GM19395 (cell line): ENCODE measurements around the gene CRACR2B.

Experiments
- ATAC-seq: cut with Tn5 transposase; IDR thresholded peaks from one replicate; pipeline ENCODE4 v1.9.1; 2021; ENCODE audit warnings: mild to moderate bottlenecking, moderate library complexity; ENCODE audit not compliant: unreplicated experiment

The CRACR2B gene

DNA sequence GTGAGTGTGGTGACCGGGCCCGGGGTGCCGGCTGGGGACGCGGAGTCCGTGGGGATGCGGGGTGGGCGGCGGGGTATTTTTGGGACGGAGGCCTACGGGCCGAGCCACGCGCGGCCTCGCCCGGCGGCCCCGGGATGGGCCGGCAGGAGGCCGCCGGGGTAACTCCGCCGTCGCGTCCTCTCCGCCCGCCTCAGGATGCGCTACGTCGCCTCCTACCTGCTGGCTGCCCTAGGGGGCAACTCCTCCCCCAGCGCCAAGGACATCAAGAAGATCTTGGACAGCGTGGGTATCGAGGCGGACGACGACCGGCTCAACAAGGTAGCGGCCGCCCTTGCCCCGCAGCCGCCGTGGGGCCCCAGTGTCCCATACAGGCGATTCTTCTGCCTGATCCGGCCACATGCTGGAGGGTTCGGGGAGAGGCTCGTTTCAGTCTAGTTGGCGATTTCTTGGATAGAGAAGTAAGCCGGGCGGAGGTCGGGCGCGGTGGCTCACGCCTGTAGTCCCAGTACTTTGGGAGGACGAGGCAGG lies 17.6 kb upstream of the CRACR2B start:
- ATAC-seq: peak; percentile 4

DNA sequence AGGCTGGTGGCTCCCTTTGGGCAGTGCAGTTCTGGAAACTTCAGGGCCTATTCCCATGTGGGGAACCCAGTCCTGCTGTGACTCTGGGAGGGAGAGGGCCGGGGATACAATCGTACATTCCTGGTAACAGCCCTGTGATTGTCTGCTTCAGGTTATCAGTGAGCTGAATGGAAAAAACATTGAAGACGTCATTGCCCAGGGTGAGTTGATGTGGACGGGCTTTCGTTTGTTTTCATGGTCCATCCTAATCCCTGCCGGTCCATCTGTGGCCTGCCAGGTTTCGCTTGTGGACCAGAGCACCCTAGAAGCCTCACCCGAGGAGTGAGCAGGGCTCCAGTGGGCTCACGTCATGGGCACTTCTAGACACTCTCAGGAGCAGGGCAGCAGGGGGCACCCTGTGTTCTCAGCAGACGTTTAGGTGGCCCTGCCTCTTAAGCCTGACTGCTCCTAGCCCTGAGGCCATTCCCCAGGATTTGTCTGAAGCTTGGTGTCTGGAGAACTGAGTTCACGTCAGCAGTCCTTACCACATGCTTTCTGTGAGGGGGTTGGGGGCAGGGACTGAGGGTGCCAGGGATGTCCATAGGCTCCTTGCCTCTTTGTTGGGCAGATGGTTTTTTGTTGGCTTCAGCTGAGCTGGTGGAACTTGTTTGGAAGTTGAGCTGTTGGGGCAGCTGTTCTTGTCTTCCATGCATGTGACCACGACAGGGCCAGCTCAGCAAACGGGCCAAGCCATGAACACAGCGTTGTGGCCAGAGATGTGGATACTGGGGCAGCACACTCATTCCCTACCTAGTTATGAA lies 16.1 kb upstream of the CRACR2B start:
- no peak for ATAC-seq

DNA sequence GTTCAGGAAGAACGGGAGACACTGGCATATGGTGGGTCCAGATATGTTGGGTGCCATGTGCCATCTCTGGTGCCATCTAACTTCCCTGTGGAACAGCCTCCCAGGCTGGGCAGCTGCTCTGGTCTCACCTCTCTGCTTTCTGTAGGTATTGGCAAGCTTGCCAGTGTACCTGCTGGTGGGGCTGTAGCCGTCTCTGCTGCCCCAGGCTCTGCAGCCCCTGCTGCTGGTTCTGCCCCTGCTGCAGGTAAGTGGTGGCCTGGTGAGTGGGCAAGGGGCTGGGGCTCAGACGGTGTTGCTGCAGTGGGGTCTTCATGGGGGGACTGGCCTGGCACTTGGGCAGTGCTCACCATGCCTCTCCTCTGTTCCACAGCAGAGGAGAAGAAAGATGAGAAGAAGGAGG lies 15.3 kb upstream of the CRACR2B start:
- ATAC-seq: no peak

DNA sequence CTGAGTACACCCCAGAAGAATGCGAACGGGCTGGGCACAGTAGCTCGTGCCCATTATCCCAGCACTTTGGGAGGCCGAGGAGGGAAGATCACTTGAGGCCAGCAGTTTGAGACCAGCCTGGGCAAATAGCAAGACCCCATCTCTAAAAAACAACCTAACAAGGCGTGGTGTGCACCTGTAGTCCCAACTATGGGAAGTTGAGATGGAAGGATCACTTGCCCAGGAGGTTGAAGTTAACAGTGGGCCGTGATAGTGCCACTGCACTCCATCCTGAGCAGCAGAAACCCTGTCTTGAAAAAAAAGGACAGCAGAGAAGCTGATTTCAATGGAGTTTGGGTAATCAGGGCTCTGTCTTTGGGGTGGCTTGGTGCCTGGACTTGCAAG lies 14.7 kb upstream of the CRACR2B start:
- no peak for ATAC-seq

DNA sequence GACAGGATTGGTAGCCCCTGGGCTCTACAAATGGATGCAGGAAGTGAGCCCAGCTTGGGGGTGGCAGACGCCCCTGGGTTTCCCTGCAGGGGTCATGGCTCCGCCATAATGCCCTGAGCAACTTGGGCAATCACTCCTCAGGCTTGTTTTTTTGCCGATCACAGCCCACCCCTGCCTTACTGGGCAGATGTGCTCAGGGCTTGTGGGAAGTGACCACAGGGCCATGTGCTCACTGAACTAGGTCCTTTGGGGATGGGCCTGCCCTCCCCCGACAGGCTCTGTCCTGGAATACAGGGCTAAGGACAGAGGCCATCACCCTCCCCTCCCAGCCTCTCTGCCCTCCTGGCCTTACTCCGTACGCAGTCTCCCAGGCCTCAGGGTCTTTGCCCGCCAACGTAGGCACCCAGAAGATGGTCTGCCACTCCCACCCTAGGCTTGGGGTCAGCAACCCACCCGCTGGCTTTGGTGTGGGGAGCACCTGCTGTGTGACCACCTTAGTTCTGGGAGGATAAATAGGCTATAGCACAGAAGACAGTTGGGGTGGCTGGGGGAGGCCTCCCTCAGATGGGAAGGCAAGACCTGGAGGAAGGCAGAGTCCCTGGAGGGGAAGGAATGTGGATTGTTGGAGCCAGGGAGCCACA lies 14.1 kb upstream of the CRACR2B start:
- ATAC-seq: no peak

DNA sequence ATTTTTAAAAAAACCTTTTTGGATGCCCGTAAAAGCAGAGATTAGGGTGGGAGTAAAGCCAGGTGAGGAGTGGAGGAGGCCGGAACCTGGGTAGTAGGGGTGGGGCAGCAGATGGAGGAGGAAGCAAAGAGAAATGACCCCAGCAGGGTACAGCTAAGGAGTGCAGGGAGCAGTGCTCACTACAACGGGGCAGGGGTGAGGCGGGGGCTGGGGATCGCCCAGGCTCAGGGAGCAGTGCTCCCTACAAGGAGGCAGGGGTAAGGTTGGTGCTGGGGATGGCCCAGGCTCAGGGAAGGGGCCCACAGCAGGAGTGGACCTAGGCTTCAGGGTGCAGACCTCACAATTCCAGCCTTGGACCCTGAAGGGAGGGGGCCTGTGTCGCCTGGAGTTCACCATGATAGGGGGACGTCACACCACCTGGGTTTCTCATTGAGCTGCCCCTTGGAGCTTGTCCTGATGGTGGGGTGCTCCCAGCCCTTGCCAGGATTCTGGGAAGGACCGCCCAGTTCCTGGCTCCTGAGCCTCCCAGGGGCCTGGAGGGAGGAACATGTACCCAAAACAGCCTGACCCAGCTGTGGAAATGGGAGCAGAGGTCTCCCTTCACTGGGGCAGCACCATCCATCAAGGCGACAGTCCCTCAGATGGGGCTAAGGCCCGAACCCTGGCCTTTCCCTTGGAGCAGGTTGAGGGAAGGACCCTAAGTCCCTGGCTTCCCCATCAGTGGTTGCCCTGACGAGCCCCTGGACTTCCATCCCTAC lies 11.9 kb upstream of the CRACR2B start:
- no peak for ATAC-seq

DNA sequence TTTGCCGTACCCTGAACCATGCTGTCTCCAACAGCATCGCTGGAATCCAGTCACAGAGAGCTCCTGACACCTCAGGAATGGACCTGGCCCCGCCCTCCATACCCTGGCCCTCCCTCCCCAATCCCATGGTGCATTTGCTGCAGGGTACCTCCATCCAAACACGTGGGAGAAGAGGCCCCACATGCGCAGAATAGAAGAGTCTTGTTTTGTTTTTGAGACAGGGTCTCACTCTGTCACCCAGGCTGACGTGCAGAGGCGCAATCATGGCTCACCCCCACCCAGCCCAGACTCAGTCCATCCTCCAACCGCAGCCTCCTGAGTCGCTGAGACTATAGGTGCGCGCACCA lies 11.3 kb upstream of the CRACR2B start:
- ATAC-seq: no peak

DNA sequence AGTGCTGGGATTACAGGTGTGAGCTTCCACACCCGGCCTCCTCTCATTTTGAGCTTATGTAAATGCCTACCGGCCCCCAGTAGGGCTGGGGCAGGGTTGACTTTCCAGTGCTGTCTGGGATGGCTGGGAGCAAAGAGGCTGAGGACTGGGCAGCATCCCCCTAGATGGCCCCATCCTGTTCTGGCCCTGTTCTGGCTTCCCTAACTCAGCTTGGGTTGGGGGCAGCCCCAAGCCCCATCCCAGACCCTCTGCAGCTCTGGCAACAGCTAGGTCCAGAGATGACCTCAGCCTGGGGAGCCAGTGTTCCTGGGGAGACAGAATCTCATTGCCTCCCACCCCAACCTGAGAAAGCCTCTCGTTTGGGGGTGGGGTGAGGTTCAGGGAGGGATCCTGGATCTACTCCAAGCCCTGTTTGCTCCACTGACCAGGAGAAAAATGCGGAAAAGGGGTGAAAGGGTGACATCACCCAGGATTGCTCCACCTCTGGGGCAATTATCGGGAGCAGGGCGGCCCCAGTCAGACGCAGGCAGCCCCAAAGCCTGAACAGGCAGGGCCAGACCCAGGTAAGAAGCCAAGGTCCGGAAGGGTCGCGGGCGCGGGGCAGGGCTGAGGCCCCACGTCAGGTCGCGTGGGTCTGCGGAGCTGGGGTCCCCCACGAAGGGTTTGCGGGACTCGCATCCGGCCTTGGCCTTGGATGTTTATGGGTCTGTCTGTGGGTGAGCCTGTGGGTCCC lies 9.2 kb upstream of the CRACR2B start, which contains the start of gene PNPLA2:
TSS of gene PNPLA2 (plus strand) at position 519 of the 733 bp plus-strand sequence. CDS start 805 bp downstream, outside the sequence.
- ATAC-seq: no peak

DNA sequence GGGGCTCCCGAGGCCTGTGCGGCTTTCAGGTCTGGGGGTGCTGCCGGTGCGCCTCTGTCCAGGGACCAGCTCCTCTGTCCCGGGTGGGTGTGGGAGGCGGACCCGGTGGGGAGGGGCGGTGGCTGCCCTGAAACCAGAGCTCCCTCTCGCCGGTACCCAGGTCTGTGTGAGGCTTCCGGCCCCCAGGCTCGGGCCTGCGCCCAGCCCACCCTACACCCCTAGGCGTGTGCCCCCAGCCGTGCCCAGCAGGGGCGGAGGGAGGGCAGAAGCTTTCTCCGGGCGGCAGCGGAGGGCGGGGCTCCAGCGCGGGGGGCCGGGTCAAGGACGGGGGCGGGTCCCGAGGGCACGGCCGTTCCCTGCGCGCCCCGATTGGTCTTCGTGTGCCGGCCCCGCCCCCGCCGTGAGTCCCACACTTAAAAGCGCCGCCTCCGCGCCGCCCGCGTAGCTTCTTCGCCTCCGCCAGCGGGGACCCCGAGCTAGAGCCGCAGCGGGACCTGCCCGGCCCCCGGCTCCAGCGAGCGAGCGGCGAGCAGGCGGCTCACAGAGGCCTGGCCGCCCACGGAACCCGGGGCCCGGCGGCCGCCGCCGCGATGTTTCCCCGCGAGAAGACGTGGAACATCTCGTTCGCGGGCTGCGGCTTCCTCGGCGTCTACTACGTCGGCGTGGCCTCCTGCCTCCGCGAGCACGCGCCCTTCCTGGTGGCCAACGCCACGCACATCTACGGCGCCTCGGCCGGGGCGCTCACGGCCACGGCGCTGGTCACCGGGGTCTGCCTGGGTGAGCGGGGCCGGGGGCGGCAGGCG lies 8.4 kb upstream of the CRACR2B start:
- ATAC-seq: peak; percentile 68

DNA sequence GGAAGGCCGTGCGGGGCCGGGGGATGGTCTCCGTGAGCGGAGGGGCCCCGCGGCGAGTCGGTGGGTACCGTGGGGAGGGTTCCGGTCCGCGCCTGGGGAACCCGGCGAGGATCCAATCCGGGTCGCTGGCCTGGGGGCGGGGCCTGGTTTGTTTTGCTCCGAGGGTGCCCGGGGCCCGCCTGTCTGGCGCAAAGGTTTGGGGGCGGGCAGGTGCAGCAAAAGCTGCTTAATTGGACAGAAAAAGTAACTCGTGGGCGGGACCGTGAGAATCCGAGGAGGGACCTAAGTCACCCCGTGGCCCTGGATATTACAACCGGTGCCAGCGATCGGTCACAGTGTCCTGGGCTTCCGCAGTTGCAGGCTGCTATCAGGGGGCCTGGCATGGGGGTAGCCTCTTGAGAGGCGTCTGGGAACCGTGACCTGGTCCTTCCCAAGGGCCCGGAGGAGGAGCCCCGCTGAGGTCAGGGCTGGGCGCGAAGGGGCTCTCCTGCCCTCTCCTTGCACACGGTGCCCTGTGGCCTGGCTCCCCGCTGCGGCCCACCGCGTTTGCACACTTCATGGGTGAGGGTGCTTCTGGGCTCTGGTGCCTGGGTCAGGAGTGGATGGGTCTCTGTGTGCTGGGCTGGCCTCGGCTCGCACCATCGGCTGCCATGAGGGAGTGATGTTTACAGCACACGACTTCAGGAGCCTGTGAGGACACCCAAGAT lies 7.6 kb upstream of the CRACR2B start:
- peak; percentile 71 for ATAC-seq

DNA sequence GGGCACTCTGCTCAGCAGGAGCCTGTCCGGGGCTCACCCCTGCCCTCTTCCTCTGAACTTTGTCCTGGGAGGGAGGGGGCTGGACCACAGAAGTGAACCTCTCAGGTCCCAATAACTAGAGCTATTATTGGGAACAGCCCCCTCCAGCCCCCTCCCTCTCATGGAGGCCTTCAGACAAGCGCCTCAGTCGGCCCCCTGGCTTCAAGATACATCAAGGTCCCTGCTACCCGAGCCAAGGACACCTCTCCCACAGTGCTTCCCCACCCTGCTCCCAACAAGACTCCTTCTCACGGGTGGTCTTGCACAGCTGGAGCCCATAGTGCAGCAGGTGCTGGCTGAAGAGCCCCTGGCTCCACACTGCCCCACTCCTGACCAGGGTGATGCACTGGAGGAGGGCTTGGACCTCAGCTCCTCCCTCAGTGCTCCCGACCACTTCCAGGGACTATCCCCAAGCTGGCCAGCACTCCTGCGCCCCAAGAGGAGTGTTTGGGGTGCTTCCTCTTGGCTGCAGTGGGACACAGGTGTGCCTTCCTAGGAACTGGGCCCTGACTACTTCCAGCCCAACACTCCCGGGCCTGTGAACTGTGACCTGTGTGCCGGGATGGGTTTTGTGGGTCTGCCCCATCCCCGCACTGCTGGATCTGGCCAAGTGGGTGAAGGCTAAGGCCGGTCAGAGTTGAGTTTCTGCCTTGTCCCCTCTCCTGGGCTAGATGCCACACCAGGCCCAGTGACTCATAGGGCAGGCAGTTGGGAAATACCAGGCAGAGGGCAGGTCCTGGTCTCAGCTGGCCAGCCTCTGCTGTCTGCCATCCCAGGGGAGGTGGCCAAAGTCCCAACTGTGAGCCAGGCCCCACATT lies 6.8 kb upstream of the CRACR2B start:
- ATAC-seq: no peak

DNA sequence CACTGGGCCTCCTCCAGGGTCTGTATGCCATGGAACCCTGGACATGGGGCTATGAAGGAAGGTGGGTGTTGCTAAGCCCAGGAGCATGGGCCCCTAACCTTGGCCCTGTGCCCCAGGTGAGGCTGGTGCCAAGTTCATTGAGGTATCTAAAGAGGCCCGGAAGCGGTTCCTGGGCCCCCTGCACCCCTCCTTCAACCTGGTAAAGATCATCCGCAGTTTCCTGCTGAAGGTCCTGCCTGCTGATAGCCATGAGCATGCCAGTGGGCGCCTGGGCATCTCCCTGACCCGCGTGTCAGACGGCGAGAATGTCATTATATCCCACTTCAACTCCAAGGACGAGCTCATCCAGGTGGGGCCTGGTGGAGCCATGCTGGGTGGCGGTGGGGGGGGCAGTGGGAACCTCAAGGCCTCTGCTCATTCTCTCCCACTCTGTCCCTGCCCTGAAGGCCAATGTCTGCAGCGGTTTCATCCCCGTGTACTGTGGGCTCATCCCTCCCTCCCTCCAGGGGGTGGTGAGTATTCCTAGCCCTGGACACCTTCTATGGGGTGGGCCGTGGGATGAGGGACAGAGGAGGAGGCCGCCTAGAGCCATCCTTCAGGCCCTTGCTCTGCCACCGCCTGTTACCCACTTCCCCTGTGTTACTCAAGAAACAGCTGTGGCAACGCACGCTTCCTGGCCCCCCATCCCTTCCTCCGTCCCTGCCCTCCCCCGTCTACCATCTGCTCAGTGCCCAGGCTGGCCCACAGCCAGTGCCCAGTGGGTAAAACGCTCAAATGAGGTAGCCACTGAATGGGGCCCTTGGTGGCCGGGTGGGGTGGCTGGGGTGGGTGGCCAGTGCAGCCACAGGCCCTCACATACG lies 6.0 kb upstream of the CRACR2B start:
- ATAC-seq: no peak

DNA sequence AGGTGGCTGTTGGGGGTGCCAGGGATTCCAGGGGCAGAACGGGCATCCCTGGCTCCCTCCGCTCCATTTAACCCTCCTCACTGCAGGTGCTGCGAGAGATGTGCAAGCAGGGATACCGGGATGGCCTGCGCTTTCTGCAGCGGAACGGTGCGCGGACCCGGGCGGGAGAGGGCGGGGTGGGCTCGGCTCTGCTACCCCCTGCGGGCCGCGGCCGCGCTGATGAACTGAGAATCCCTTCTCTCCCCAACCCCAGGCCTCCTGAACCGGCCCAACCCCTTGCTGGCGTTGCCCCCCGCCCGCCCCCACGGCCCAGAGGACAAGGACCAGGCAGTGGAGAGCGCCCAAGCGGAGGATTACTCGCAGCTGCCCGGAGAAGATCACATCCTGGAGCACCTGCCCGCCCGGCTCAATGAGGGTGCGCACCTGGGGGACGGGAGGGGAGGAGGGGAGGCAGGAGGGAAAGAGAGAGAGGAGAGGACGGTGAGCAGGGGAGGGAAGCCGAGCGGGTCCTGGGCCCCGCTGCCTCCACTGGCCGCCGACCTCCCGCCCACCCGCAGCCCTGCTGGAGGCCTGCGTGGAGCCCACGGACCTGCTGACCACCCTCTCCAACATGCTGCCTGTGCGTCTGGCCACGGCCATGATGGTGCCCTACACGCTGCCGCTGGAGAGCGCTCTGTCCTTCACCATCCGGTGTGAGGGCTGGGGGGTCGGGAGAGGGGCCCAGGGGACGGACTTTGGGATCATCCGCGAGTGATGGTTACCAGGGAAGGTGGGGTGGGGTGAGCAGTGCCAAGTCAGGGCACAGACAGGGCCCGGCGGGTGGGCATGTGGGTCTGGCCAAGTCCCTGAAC lies 4.1 kb upstream of the CRACR2B start:
- no peak for ATAC-seq

DNA sequence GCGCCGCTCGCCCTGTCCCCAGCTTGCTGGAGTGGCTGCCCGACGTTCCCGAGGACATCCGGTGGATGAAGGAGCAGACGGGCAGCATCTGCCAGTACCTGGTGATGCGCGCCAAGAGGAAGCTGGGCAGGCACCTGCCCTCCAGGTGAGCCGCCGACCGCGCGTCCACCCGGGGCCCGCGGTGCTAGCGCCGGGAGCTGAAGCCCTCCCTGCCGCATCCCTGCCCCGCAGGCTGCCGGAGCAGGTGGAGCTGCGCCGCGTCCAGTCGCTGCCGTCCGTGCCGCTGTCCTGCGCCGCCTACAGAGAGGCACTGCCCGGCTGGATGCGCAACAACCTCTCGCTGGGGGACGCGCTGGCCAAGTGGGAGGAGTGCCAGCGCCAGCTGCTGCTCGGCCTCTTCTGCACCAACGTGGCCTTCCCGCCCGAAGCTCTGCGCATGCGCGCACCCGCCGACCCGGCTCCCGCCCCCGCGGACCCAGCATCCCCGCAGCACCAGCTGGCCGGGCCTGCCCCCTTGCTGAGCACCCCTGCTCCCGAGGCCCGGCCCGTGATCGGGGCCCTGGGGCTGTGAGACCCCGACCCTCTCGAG lies 3.3 kb upstream of the CRACR2B start:
- no peak for ATAC-seq

DNA sequence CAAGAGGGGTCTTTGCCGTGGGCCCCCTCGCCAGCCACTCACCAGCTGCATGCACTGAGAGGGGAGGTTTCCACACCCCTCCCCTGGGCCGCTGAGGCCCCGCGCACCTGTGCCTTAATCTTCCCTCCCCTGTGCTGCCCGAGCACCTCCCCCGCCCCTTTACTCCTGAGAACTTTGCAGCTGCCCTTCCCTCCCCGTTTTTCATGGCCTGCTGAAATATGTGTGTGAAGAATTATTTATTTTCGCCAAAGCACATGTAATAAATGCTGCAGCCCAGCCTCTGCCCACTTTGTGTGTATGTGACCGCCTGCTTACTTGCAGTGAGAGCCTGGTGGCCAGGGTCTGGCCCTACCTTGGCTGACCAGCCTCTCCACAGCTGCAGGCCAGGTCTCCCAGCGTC lies 2.8 kb upstream of the CRACR2B start:
- ATAC-seq: no peak
